ENCODE results near the gene ZMIZ1.

ZMIZ1 gene

GRCh38 chr10:79052291-79053080 lies 16.3 kb upstream of the ZMIZ1 start:
- DNase-seq = no peak

- DNase-seq = no peak
Measured at GRCh38 chr10:79053081-79053434, 15.7 kb upstream of the ZMIZ1 start.

- no peak for DNase-seq
Measured at GRCh38 chr10:79053481-79054202, 15.1 kb upstream of the ZMIZ1 start.

GRCh38 chr10:79054203-79055099 lies 14.3 kb upstream of the ZMIZ1 start:
- DNase-seq = no peak

DNA sequence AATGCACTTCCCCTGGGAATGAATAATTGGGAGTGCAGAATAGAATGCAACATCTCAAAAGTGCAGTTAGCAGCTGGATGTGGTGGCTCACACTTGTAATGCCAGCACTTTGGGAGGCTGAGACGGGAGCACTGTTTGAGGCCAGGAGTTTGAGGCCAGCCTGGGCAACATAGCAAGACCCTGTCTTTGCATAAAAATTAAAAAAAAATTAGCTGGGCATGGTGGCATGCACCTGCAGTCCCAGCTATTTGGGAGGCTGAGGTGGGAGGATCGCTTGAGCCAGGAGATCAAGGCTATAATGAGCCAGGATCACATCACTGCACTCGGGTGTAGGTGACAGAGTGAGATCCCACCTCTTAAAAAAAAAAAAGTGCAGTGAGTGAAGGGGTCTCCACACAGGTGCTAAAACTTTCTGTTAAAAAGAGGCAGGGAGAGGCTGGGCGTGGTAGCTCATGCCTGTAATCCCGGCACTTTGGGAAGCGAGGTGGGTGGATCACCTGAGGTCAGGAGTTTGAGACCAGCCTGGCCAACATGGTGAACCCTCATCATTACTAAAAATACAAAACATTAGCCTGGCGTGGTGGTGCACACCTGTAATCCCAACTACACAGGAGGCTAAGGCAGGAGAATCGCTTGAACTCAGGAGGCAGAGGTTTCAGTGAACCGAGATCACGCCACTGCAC lies 13.5 kb upstream of the ZMIZ1 start:
- no peak for DNase-seq

GRCh38 chr10:79055892-79056291 lies 12.9 kb upstream of the ZMIZ1 start:
- no peak for DNase-seq

GRCh38 chr10:79056361-79056735 lies 12.4 kb upstream of the ZMIZ1 start:
- DNase-seq = no peak

DNA sequence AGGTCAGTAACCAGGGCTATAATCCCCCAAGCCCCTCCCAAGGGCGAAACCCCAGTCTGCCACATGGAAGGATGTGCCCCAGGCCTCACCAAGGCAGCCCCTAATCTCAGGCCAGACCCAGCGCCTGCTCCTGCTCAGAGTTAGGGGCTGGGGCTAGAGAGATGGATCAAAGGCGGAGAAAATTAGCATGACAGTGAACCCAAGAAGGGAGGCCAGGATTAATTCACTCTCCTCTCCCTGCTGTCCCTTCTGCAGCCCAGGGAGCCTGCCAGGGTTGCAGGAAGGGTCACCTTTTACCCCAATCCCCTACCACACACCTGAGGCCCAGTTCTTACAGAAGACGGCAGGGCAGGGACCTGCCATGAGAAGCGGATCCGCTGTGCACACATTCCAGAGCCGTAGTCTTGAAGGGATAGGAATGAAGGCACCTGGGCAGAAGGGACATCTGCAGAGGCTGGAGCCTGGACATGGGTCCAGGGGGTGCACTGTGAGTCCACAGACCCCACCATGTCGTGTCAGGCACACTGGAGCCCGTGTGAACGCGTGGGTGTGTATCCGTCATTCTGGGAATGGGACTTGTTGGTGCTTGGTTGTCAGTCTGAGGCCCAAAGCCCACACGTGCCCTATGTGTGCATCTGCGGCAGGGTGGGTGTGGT lies 11.9 kb upstream of the ZMIZ1 start:
- DNase-seq = no peak

GRCh38 chr10:79057481-79058275 lies 11.1 kb upstream of the ZMIZ1 start:
- DNase-seq = no peak

GRCh38 chr10:79058899-79059841 lies 9.6 kb upstream of the ZMIZ1 start:
- DNase-seq = no peak

- no peak for DNase-seq
Measured at GRCh38 chr10:79059859-79060379, 8.8 kb upstream of the ZMIZ1 start.

DNA sequence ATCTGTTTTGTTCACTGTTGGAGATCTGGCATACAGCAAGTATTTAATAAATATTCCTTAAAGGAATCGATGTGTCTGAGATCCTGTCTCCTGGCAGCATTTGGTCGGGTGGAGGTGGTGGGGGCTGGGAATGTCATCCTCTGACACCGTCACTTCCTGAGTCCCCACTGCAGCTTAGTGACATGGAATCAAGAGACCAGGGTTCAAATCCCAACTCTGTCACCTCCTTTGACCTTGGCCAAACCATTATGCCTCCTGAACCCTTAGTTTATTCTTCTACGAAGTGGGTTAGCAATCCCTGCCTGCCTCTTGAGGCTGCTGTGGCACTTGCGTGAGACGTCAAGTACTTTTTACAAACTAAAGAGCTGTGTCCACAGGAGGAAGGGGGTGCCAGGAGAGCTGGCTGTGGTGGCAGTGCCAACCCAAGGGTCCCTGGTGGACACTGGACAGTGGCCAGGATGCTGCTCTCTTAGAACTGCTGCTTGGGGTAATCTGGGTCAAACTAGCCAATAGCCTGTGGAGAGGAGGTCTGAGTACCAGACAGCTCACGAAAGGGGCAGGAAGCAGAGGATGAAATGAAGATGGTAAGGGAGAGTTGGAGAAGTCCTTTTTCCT lies 8.0 kb upstream of the ZMIZ1 start:
- DNase-seq = no peak

DNA sequence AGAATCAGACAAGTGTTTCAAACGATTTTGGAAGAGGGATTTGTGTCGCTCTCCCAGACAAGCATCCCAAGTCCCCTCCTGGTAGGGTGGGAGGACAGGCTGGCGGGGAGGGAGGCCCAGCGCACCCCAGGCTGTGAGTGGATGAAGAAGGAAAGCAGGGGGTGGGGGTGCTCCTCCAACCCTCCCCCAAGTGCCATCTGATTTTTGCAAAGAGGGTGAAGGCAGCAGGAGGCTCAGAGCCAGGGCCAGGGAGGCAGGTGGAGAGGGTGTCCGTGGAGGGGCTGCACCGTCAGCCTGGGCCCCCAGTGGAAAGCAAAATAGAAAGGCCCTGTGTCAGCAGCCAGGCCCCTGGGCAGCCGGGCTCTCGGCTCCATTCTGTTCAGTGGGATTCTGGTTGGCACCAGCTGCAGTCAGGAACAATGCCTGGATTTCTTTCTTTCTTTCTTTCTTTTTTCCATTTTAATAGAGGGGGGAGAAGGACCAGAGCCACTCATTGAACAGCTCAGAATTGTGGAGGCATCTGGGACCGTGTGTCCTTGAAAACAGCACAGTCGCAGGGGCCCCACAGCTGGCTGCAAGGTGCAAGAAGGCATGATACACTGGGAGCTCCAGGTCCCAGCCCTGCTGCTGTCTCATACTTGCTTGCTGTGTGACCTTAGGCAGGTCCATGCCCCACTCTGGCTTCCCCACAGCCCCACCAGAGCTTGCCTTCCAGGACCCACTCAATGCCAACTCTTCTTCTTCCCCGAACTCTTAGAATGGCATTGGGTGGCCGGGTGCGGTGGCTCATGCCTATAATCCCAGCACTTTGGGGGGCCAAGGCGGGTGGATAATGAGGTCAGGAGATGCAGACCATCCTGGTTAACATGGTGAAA lies 7.1 kb upstream of the ZMIZ1 start:
- DNase-seq = no peak

GRCh38 chr10:79063071-79063491 lies 5.7 kb upstream of the ZMIZ1 start:
- no peak for DNase-seq

DNA sequence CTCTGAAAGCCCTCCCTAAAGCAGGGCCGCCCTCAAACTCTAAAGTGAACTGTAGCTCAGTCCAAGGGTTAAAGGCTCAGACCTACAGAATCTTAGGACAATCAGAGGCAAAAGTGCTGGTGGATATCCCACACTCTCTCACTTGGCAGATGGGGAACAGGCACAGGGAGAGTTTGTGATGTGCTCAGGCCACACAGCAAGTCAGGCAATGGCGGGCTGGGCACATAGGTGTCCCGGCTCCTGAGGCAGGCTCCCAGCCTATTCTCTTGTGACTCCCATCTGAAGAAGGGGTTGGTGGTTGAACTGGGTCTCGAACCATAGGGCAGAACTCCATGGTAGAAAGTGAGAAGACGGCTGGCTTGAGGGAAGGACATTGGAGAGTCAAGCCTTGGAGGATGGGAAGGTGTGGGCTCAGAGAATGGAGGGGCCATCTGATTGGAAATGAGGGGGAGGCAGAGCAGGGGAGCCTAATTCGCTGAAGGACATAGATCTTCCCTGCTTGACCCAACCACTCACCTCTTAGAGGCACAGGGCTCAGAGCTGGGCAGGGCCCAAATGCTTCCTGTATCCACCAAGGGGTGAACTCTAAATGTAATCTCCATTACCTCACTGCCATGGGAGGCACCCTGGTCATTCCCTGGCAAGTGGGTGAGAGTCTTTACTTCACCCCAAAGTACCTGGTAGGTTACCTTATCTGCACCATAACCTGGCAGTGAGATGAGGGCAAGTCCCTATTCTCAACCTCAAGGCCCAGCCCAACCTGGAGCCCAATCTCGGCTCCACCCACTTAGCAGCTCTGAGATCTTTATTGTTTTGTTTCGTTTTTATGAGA lies 4.9 kb upstream of the ZMIZ1 start:
- no peak for DNase-seq

DNA sequence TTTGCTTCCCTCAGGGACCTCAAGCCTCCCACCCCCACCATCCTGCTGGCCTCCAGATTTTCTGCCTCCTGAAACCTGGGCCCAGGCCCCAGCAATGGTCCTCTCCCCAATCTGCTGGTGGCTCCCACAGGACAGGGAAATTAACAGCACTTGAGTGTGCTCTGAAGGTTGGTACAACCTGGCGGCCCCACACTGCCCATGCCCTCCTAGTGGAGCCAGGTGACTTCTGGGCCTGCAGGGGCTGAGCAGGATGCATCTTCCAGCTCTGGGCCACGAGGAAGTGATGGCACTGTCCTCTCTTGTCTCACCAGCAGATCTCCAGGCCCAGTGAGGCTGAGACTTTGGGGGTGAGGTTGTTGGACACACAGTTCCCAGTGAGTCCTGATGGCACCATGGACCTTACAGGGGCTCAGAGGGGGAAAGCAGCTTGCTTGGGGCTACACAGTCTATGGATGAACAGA lies 3.6 kb upstream of the ZMIZ1 start:
- DNase-seq = no peak

DNA sequence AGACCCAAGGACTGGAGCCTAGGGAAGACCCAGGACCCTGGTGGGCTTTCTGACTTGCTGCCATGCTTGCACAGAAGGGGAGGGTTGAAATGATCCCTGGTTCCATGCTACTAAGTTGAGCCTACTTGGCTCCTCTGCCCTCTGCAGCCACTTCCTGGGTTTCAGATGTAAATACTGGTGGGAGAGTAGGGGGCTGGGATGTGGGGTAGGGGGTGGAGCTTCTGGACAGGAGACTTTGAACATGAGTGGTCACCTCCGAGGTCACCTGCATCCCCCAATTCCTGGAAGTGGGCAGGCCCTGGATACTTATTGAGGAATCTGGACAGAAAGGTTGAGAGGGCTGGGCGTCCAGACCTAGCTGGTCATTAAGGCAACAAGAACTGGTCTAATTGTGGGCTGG lies 2.9 kb upstream of the ZMIZ1 start:
- DNase-seq = no peak
